GM12878 (cell line): Measurements from ENCODE around the gene SSH2. TPM values are rescaled to one million over a fixed set of nuclear protein-coding genes. Genes with fewer than 3 reads are reported as not detected.

Source experiments
- BMI1 ChIP-seq: fragments of 450-650 bp; IDR thresholded peaks from 2 replicates; pipeline ENCODE4 v1.6.1; 2016; ENCODE audit warnings: mild to moderate bottlenecking, moderate library complexity, borderline replicate concordance
- GABPA ChIP-seq: IDR thresholded peaks from 2 replicates; pipeline ENCODE4 v1.6.1; 2014; ENCODE audit warnings: antibody characterized with exemption, low read depth, mild to moderate bottlenecking, inconsistent platforms
- SMC3 ChIP-seq: IDR thresholded peaks from 2 replicates; pipeline ENCODE4 v1.6.1; 2011; ENCODE audit warnings: low read length, improper control_type of control experiment, borderline replicate concordance
- SPI1 ChIP-seq: IDR thresholded peaks from 2 replicates; pipeline ENCODE4 v1.6.1; 2011; ENCODE audit warnings: low read depth, mild to moderate bottlenecking, low read length, moderate library complexity, borderline replicate concordance; ENCODE audit not compliant: insufficient read depth
- SUZ12 ChIP-seq: fragments of 200-600 bp; sonication (generic); IDR thresholded peaks from one replicate; pipeline ENCODE4 v1.6.1; 2018; ENCODE audit warnings: antibody characterized with exemption, mild to moderate bottlenecking; ENCODE audit not compliant: unreplicated experiment
- WRNIP1 ChIP-seq: IDR thresholded peaks from 2 replicates; pipeline ENCODE4 v1.6.1; 2011; ENCODE audit warnings: low read depth, low read length, improper control_type of control experiment, borderline replicate concordance
- polyA plus RNA-seq, 11 experiments: library from polyadenylated mRNA; depleted of rRNA in 4 of 11; unstranded in 6 of 11; stranded (reverse) in 5 of 11; fragments of >200 nt; fragmentation: Nextera tagmentation in 4 of 11; fragmentation: Illumina TruSeq in 1 of 11; extraction: Ambion mirVana in 4 of 11; extraction: Trizol in 1 of 11; gene quantifications; 1 replicate in 1 of 11; 2 replicates in 10 of 11; pipeline versions ENCODE4 v1.2.1 to v1.2.3, GENCODE V29; 2011 to 2016; ENCODE audit warnings: inconsistent platforms in 2 of 11, missing spikeins in 2 of 11, low read depth in 1 of 11
- total RNA-seq, 4 experiments: library from RNA; depleted of rRNA in 3 of 4; stranded (reverse); fragments of >200 nt in 3 of 4; fragmentation: Illumina TruSeq in 1 of 4; extraction: Trizol in 1 of 4; gene quantifications; 2 replicates each; pipeline versions ENCODE4 v1.2.1 to v1.2.3, GENCODE V29; 2013 to 2021
- TF ChIP-seq, protein P1 (sequence below): fragments of 450-650 bp; formaldehyde crosslinking; IDR thresholded peaks from 2 replicates; pipeline ENCODE4 v1.5.0; 2022; ENCODE audit warnings: mild to moderate bottlenecking, missing genetic modification characterization
- TF ChIP-seq, protein P2 (sequence below): fragments of 450-650 bp; IDR thresholded peaks from 2 replicates; pipeline ENCODE4 v1.6.1; 2018; ENCODE audit warnings: mild to moderate bottlenecking, low read depth, moderate library complexity; ENCODE audit not compliant: partially characterized antibody
- TF ChIP-seq, protein P3 (sequence below): fragments of 450-650 bp; IDR thresholded peaks from 2 replicates; pipeline ENCODE4 v1.6.1; 2017; ENCODE audit warnings: mild to moderate bottlenecking

The SSH2 gene
- total and polyA plus RNA-seq, 10 of the 15 experiments (the other 5 are each of a cell fraction or from before 2014, with no cell fraction given), result 9.3 to 65.9 (median 34.0) TPM

DNA sequence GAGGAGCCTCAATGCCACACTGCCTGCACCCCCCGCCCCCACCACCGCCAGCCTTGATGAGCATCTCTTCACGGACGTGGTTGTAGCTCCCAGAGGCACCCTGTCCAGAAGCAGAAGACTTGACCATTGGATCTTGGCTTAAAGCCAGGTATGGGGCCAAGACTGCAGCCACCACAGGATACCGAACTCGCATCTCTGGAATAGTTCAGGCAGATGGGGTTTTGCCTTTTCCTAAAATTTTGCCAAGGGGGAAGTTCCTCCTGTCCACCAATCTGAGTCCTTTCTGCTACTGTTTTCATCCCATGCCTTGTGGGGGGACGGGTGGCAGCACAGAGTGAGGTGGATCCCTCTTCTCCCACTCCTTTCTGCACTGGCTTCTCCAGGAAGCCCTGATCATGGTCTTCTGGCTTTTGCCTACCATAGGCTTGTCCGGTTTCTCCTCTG, 308.3 kb downstream of the SSH2 start (continued):
- TF ChIP-seq, protein P1, sequence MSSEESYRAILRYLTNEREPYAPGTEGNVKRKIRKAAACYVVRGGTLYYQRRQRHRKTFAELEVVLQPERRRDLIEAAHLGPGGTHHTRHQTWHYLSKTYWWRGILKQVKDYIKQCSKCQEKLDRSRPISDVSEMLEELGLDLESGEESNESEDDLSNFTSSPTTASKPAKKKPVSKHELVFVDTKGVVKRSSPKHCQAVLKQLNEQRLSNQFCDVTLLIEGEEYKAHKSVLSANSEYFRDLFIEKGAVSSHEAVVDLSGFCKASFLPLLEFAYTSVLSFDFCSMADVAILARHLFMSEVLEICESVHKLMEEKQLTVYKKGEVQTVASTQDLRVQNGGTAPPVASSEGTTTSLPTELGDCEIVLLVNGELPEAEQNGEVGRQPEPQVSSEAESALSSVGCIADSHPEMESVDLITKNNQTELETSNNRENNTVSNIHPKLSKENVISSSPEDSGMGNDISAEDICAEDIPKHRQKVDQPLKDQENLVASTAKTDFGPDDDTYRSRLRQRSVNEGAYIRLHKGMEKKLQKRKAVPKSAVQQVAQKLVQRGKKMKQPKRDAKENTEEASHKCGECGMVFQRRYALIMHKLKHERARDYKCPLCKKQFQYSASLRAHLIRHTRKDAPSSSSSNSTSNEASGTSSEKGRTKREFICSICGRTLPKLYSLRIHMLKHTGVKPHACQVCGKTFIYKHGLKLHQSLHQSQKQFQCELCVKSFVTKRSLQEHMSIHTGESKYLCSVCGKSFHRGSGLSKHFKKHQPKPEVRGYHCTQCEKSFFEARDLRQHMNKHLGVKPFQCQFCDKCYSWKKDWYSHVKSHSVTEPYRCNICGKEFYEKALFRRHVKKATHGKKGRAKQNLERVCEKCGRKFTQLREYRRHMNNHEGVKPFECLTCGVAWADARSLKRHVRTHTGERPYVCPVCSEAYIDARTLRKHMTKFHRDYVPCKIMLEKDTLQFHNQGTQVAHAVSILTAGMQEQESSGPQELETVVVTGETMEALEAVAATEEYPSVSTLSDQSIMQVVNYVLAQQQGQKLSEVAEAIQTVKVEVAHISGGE (CRISPR knock-in tag), result no peak
- TF ChIP-seq BMI1 (no peak), SPI1 (no peak), GABPA (no peak), WRNIP1 (no peak), SMC3 (no peak), SUZ12 (no peak)
- TF ChIP-seq, protein P2, sequence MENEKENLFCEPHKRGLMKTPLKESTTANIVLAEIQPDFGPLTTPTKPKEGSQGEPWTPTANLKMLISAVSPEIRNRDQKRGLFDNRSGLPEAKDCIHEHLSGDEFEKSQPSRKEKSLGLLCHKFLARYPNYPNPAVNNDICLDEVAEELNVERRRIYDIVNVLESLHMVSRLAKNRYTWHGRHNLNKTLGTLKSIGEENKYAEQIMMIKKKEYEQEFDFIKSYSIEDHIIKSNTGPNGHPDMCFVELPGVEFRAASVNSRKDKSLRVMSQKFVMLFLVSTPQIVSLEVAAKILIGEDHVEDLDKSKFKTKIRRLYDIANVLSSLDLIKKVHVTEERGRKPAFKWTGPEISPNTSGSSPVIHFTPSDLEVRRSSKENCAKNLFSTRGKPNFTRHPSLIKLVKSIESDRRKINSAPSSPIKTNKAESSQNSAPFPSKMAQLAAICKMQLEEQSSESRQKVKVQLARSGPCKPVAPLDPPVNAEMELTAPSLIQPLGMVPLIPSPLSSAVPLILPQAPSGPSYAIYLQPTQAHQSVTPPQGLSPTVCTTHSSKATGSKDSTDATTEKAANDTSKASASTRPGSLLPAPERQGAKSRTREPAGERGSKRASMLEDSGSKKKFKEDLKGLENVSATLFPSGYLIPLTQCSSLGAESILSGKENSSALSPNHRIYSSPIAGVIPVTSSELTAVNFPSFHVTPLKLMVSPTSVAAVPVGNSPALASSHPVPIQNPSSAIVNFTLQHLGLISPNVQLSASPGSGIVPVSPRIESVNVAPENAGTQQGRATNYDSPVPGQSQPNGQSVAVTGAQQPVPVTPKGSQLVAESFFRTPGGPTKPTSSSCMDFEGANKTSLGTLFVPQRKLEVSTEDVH, result no peak
- TF ChIP-seq, protein P3, sequence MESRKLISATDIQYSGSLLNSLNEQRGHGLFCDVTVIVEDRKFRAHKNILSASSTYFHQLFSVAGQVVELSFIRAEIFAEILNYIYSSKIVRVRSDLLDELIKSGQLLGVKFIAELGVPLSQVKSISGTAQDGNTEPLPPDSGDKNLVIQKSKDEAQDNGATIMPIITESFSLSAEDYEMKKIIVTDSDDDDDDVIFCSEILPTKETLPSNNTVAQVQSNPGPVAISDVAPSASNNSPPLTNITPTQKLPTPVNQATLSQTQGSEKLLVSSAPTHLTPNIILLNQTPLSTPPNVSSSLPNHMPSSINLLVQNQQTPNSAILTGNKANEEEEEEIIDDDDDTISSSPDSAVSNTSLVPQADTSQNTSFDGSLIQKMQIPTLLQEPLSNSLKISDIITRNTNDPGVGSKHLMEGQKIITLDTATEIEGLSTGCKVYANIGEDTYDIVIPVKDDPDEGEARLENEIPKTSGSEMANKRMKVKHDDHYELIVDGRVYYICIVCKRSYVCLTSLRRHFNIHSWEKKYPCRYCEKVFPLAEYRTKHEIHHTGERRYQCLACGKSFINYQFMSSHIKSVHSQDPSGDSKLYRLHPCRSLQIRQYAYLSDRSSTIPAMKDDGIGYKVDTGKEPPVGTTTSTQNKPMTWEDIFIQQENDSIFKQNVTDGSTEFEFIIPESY, result no peak
